ENCODE measurements around the gene JAG1.

The JAG1 gene

DNA sequence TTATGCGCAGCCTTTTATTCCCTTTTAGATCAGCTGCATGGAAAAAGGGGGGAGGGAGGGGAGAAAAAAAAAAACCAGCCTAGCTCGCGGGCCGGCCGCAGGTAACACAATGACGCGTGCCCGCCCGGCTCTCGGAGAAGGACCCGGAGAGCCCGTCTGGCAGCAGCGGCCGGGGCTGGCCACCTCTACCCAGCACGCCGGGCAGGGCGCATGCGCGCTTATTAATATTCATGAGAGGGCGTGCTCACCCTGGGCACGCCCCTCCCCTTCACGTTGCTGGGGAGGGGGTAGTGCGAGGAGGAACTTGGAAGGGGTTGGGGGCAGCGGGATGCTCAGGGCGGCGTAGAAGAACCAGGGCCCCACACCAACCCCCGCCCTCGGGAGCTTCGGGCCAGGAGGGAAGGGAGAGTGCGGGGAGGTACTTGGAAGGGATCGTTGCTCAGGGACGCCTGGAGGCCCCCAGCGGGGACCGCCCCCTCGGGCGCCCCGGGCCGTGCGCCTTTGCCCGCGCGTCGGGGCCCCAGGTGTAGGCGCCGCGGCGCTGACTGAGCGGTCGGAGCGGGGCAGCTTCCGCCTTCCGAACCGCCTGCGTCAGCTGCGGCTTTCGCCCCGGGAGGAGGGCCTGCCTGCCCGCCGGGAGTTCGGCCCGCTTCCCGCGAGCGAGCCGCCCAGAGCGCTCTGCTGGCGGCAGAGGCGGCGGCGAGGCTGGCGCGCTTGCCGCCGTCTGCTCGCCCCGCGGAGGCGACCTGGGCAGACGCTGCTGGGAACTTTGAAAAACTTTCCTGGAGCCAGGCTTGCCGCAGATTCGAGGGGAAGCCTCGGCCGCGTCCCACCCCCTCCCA, at the start of gene JAG1:
JAG1 (minus strand) TSS at position 158 of the 842 bp plus-strand sequence. CDS start 469 bp downstream, outside the sequence.
- DNase-seq: peak; percentile 46 to 97 (median 89)

- no peak for DNase-seq
Observed at GRCh38 chr20:10721976-10722375, 48.2 kb upstream of the JAG1 start.

- DNase-seq: no peak
Observed at GRCh38 chr20:10721137-10721896, 47.5 kb upstream of the JAG1 start.

GRCh38 chr20:10720565-10720964, 46.8 kb upstream of the JAG1 start:
- no peak for DNase-seq

DNA sequence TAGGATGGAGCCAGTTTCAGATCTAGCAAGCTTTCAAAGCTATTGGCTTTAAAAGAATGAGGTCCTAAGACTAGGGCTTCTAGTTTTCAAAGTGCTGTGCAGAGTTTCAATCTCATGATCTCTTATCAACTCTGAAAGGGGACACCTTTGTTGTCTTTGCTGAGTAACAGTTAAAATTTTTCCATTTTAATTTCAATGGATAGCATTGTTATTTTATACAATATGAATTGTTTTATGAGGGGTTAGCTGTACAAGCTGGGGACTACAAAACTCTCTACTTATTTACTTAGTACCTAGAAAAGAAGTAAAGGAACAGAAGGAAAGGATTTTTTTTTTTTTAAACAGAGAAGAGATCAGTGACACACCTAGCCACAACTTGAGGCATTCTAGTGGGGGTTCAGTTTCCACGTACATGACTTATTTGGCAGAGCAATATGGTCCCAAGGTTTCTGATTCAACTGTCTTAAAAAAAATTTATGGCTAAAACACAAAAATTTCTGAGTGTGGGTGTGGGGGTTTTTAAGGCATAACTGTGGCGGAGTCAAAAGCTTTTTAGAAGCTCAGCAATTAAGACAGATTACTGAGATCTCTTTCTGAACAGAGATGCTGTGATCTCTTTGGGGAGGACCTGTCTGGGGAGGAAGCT, 46.1 kb upstream of the JAG1 start:
- DNase-seq: no peak

GRCh38 chr20:10718661-10719060, 44.9 kb upstream of the JAG1 start:
- no peak for DNase-seq

- DNase-seq: no peak
Observed at GRCh38 chr20:10716855-10717254, 43.1 kb upstream of the JAG1 start.

DNA sequence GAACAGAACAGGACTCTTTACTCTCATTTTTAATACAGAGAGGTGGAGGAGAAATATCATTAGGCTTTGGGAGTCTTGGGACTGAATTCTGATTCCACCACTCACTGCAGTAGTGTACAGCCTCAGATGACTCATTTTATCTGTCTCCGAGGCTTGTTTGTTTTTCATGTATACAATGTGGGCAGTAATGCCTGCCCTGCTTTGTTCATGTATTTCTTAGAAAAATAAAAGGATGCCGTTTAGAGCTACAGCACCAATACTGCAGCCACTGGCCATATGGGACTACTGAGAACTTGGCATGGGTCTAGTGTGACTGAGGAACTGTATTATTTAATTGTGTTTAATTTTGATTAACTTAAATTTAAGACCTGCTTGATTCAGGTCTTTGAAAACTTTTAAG, 41.2 kb upstream of the JAG1 start:
- DNase-seq: no peak

DNA sequence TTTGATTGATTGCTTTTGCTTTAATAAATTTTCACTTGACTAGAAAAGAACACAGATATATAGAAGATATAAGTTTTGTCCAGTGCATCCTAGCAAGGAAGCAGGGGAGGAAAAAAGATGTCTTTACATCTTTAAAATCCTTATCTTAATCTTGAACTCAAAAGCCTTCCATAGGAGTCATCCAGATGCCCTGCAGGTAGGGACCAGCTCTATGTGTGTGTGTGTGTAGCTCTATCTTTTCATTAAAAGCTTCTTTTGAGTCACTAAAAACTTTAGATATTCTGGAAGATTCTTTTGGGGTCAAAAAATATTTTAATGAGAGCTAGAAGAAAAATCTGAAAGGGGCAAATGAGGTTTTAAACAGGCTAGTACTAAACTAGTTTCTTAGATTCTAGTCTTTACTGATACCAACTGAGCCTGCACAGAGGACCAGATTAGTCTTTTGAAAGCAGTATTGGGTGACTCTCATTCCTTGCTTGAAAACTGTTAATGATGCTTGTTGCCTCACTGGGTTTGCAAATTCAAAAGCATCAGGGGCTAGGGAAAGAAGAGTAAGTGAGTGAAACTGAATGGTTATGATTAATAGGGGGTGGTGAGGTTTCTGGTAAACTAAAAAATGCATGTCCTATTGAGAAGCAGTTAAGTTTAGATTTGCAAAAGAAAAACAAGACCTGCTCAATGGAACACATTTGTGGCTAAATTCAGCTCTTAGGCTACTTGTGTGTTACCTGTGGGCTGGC, 40.6 kb upstream of the JAG1 start:
- DNase-seq: no peak

DNA sequence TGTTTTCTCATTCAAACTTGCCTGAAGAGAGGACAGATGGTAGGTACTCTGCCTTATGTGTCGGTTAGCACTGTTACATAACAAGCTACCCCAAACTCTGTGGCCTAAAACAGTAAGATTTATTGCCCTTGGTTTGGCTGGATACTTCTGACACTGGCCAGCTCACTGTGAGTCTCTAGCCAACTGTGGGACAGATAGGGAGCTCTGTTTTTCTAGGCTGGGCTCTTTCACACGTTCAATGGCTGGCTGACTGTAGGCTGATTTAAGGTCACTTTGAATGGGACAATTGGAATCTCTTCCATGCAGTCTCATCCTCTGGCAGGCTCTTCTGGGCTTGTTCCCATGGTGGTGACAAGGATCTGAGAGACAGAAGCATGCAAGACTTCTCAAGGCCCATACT, 39.4 kb upstream of the JAG1 start:
- no peak for DNase-seq

- DNase-seq: no peak
Observed at GRCh38 chr20:10711903-10712451, 38.2 kb upstream of the JAG1 start.

DNA sequence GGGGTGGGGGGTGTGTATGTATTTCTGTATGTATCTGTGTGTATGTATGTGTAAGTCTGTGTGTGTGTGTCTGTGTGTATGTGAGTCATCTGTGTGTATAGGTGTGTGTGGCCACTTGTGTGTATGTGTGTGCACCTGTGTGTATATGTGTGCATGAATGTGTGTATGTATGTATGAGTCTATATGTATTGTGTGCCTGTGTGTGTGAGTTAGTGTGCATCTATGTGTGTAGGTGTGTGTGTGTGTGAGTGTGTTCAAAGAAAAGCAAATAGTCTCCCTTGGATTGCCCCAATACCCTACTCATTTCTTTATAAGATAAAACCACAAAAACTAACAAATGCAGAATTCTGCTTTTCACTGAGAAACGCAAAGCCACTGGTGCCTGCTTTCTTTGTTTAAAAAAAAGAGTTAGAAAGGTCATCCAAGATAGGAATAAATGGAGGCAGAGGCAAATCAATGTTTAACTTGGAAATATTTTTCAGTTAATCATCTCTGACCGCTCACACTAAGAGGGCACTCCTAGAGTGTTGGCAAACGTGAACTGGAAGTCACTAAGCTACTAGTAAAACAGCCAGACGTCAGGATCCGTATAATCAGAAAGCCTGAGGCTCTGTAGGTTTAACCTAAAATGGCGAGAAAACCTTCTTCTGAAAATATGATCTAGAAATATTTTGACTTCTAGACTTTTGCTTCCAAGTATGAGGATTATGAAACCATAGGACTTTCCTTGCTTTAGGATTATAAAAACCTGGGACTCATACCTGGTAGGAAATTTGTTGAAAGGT, 37.4 kb upstream of the JAG1 start:
- DNase-seq: no peak

DNA sequence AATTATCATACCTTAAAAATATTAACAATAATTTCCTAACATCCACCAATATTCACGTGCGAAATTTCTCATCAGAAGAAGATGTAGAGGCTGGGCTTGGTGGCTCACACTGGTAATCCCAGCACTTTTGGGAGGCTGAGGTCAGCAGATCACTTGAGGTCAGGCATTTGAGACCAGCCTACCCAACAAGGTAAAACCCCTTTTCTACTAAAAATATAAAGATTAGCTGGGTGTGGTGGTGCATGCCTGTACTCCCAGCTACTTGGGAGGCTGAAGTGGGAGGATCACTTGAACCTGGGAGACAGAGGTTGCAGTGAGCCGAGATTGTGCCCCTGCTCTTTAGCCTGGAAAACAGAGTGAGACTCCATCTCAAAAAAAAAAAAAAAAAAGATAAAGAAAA, 36.1 kb upstream of the JAG1 start:
- DNase-seq: no peak

DNA sequence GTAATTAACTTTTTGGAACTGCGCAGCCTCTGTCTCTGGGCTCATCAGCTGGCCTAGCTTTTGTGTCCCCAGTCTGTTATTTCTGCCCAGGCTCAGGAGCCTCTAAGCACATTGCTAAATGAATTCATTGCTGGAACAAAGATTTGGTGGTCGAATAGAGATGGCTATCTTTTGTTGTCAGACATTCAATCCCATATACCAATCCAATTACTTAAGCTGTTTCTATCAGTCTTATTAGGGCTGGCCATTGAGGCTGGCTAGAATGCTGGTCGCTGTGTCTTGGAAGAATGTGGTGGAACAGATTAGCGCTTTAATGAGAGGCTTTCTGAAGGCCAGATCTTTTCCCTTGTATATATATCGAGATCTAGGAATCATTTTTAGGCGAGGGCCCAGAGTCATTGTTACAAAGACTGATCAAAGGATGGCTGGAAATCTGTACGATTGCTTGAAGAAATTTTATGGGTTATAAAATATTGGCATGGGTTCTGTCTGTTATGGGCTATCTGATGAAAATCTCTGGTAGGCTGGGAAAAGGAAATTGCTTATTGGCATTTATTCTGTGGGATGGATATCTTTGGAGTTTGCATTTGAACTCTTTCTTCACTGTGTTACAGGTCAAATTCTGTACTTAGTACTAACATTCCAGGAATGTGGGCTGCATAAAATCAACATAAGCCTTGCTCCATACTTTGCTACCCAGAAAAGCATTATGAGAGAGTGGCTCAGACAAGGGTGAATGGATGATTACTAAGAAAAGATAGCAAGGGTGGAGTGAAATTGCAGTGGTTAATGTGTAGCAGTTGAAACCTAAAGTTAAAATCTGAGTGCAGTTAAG, 34.8 kb upstream of the JAG1 start:
- DNase-seq: no peak

DNA sequence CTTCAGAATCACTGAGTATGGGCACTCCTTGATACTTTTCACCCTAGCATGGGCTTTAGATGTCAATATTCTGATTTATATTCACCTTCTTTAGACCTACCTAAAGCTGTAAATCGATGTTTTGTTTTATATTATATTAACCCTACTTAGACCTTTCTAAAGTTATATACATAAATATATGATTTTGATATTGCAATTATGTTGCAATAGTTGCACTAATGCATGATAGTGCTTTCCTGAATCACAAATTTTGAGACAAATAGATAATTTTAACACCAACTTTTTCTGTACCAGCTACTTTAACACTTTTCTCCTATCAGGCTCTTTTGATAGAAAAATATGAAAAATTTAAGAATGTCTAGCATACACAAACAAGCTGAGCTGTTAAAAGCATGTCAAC, 34.0 kb upstream of the JAG1 start:
- DNase-seq: no peak

- no peak for DNase-seq
Observed at GRCh38 chr20:10707068-10707467, 33.3 kb upstream of the JAG1 start.

DNA sequence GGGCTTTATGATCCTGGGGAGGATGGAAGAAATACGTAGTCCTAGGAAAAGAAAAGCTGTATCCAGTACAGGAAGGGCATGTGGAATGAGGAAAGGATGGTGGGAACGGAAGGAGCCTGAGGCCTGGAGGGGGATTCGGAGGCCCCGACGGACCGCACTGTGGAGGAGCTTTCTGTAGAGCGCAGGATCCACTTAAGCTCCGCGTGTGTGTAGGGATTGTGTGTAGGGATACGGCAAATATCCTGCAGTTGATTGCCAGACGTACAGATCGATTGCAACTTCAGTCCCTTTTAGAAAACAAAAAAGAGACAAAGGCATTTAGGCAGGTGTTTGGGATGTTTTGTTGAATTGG, 32.6 kb upstream of the JAG1 start:
- DNase-seq: no peak

- DNase-seq: no peak
Observed at GRCh38 chr20:10705801-10706459, 32.1 kb upstream of the JAG1 start.

- DNase-seq: no peak
Observed at GRCh38 chr20:10701607-10702006, 27.8 kb upstream of the JAG1 start.
